Neural progenitor cell (in vitro differentiated cells): ENCODE measurements around the gene SUMO2. TPM values are rescaled to one million over a fixed set of nuclear protein-coding genes. Genes with fewer than 3 reads are reported as not detected.

Experiments
- DNase-seq: peaks from one replicate; pipeline ENCODE4 v3.0.0-alpha.2; 2016; ENCODE audit warnings: low spot score
- H2AFZ ChIP-seq: fragments of 200-600 bp; sonication (generic); replicated peaks from 2 replicates; pipeline ENCODE4 v1.6.1; 2016; ENCODE audit warnings: antibody characterized with exemption
- H3F3A ChIP-seq: fragments of 200-600 bp; sonication (generic); 2 replicates; pipeline ENCODE4 v1.6.1; 2016; ENCODE audit warnings: antibody characterized with exemption, low read depth
- H3K27ac ChIP-seq: fragments of 200-600 bp; sonication (generic); 2 replicates; pipeline ENCODE4 v1.5.1; 2016; ENCODE audit warnings: mild to moderate bottlenecking
- H3K27me3 ChIP-seq: fragments of 200-600 bp; sonication (generic); 2 replicates; pipeline ENCODE4 v1.6.1; 2016; ENCODE audit warnings: mild to moderate bottlenecking, moderate library complexity
- H3K36me3 ChIP-seq: fragments of 200-600 bp; sonication (generic); 2 replicates; pipeline ENCODE4 v1.5.1; 2016
- H3K4me1 ChIP-seq: fragments of 200-600 bp; sonication (generic); 2 replicates; pipeline ENCODE4 v1.6.1; 2016; ENCODE audit warnings: mixed run types
- H3K4me2 ChIP-seq: fragments of 200-600 bp; sonication (generic); 2 replicates; pipeline ENCODE4 v1.6.1; 2016
- H3K4me3 ChIP-seq: fragments of 200-600 bp; sonication (generic); 2 replicates; pipeline ENCODE4 v1.5.1; 2016
- H3K79me2 ChIP-seq: fragments of 200-600 bp; sonication (generic); 2 replicates; pipeline ENCODE4 v1.6.1; 2016; ENCODE audit warnings: low read depth
- H3K9ac ChIP-seq: fragments of 200-600 bp; sonication (generic); 2 replicates; pipeline ENCODE4 v1.6.1; 2016
- H3K9me3 ChIP-seq: fragments of 200-600 bp; sonication (generic); 2 replicates; pipeline ENCODE4 v1.5.1; 2016; ENCODE audit warnings: low read depth
- H4K20me1 ChIP-seq: fragments of 200-600 bp; sonication (generic); 2 replicates; pipeline ENCODE4 v1.6.1; 2016; ENCODE audit warnings: low read depth
- H3K27ac Mint-ChIP-seq: 3 replicates; pipeline ENCODE4 v1.8.0; 2021; ENCODE audit warnings: mixed read lengths
- H3K27me3 Mint-ChIP-seq: 2 replicates; pipeline ENCODE4 v1.8.0; 2022; ENCODE audit warnings: low read depth, mild to moderate bottlenecking, inconsistent platforms, moderate library complexity, mixed read lengths; ENCODE audit not compliant: insufficient read depth
- H3K36me3 Mint-ChIP-seq: 3 replicates; pipeline ENCODE4 v1.8.0; 2021; ENCODE audit warnings: mixed read lengths
- H3K4me1 Mint-ChIP-seq: 3 replicates; pipeline ENCODE4 v1.8.0; 2021; ENCODE audit warnings: mixed read lengths
- H3K4me3 Mint-ChIP-seq: 3 replicates; pipeline ENCODE4 v1.8.0; 2021; ENCODE audit warnings: mild to moderate bottlenecking, moderate library complexity, mixed read lengths
- H3K9me3 Mint-ChIP-seq: 3 replicates; pipeline ENCODE4 v1.8.0; 2020; ENCODE audit warnings: mixed read lengths
- EZH2 ChIP-seq: fragments of 200-600 bp; sonication (generic); IDR thresholded peaks from 2 replicates; pipeline ENCODE4 v1.6.1; 2017; ENCODE audit warnings: antibody characterized with exemption, mild to moderate bottlenecking, moderate library complexity
- EZH2phosphoT487 ChIP-seq: fragments of 200-600 bp; sonication (generic); IDR thresholded peaks from 2 replicates; pipeline ENCODE4 v1.6.1; 2017; ENCODE audit warnings: antibody characterized with exemption
- total RNA-seq: library from RNA; depleted of rRNA; stranded (reverse); fragments of >200 nt; gene quantifications from 2 replicates; pipeline ENCODE4 v1.2.3, GENCODE V29; 2015; ENCODE audit warnings: low replicate concordance
- TF ChIP-seq, protein P1 (sequence below): fragments of 200-600 bp; sonication (generic); IDR thresholded peaks from 2 replicates; pipeline ENCODE4 v1.5.1; 2017; ENCODE audit warnings: antibody characterized with exemption, mild to moderate bottlenecking

SUMO2 gene
- total RNA-seq, 1 donor from 2014 or later = 372 TPM

DNA sequence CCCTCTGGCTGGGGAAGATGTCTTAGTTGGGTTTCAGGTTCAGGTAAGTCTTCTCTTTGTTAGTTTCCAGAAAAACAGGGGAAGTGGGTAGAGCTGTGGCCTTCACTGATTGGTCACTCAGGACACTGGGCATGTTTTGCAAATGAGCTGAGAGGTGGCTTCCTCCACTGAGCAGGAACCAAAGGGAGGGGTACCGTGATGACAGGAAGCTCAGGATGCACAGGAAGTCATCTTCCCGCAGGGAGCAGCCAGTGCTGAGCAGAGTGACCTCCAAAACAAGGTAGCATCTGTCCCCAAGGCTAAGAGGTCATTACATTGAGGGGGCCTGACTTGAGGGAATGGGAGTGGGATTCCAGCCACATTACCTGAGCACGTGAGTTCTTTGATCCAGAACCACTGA is 56.8 kb downstream of the SUMO2 start:
- no peaks in the 10 kb centered on the region for H3K36me3 ChIP-seq
- H3K9me3 Mint-ChIP-seq = no peaks in the 10 kb centered on the region
- no peaks in the 10 kb centered on the region for H3K27me3 ChIP-seq
- no peak overlapping the region for H3K4me2 ChIP-seq
- peaks cover 27% of the 10 kb centered on the region for H3F3A ChIP-seq
- H4K20me1 ChIP-seq = peaks cover 16% of the 10 kb centered on the region
- no peak for DNase-seq
- peaks cover 7% of the 10 kb centered on the region for H3K4me1 ChIP-seq
- H3K9me3 ChIP-seq = no peaks in the 10 kb centered on the region
- no peak overlapping the region for H3K27ac ChIP-seq
- peaks cover 3% of the 10 kb centered on the region for H3K27me3 Mint-ChIP-seq
- peaks cover 9% of the 10 kb centered on the region for H3K4me1 Mint-ChIP-seq
- H3K79me2 ChIP-seq = peaks cover 17% of the 10 kb centered on the region
- no peak overlapping the region for H3K9ac ChIP-seq
- H3K4me3 Mint-ChIP-seq = no peak overlapping the region
- no peak overlapping the region for H3K4me3 ChIP-seq
- no peak overlapping the region for H2AFZ ChIP-seq
- no peak overlapping the region for H3K27ac Mint-ChIP-seq
- H3K36me3 Mint-ChIP-seq = peaks cover 10% of the 10 kb centered on the region
- TF ChIP-seq, protein P1, sequence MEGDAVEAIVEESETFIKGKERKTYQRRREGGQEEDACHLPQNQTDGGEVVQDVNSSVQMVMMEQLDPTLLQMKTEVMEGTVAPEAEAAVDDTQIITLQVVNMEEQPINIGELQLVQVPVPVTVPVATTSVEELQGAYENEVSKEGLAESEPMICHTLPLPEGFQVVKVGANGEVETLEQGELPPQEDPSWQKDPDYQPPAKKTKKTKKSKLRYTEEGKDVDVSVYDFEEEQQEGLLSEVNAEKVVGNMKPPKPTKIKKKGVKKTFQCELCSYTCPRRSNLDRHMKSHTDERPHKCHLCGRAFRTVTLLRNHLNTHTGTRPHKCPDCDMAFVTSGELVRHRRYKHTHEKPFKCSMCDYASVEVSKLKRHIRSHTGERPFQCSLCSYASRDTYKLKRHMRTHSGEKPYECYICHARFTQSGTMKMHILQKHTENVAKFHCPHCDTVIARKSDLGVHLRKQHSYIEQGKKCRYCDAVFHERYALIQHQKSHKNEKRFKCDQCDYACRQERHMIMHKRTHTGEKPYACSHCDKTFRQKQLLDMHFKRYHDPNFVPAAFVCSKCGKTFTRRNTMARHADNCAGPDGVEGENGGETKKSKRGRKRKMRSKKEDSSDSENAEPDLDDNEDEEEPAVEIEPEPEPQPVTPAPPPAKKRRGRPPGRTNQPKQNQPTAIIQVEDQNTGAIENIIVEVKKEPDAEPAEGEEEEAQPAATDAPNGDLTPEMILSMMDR = no peak
- TF ChIP-seq EZH2 (no peak), EZH2phosphoT487 (no peak)

DNA sequence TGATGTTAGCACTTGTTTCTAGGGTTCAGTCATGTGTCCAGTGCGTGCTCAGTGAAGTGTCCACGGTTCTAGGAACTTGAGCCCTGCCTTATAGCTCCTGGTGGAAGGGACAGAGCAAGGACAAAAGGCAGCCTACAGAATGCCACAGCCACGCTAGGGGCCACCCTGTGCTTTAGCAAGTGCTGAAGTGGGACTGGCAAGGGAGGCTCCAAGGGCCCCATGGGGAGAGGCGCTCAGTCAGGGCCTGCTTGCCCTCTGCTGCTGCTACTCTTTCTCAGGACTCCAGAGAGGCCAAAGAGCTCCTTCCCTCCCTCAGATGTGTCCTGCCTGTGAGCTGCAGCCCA is 58.0 kb downstream of the SUMO2 start:
- H3K4me2 ChIP-seq = no peak overlapping the region
- H3K36me3 Mint-ChIP-seq = peaks cover 12% of the 10 kb centered on the region

DNA sequence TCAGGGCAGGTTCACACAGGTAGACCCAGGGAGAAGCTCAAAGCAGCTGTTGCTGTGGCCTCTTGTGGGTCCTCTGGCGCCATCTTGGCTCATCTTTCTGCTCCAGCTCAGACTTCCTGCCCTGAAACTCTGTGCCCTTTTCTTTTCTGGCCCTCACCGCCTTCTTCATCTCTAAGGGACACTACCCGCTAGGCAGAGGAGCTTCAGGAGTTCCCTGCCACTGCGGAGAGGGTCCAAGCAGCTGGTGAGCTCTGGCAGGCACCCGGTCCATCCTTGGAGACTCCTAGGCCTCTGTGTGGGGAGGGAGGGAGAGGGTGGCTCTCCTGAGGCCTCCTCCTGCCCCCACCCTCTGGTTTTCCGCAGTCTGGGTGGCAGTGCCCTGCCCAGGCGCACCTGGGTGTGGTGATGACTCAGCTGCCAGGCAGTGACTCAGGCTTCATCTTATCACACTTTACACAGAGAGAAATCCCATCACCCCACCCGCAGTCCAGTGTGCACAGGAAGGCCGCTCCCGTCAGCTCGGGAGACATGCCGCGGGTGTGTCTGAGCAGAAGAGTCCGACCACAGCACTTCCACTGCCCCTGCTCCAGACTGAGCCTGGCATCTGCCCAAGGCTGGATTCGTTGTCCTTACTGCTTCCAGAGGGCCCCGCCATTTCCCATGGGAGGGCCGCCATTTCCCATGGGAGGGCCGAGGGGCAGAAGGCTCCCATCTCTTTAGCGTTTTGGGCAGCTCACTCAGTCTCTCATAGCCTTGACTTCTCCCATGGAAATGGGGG is 58.5 kb downstream of the SUMO2 start:
- DNase-seq = no peak
- Mint-ChIP-seq H3K4me3 (no peak overlapping the region), H3K36me3 (peaks cover 10% of the 10 kb centered on the region), H3K9me3 (no peaks in the 10 kb centered on the region), H3K4me1 (no peaks in the 10 kb centered on the region), H3K27me3 (peaks cover 3% of the 10 kb centered on the region), H3K27ac (no peak overlapping the region)
- Histone ChIP-seq H3K9ac (no peak overlapping the region), H3K79me2 (peaks cover under 1% of the 10 kb centered on the region), H3K4me2 (no peak overlapping the region), H3K4me3 (no peak overlapping the region), H3F3A (peaks cover 10% of the 10 kb centered on the region), H3K27me3 (no peaks in the 10 kb centered on the region), H3K9me3 (no peaks in the 10 kb centered on the region), H3K4me1 (no peaks in the 10 kb centered on the region), H3K27ac (no peak overlapping the region), H2AFZ (no peak overlapping the region), H4K20me1 (peaks cover under 1% of the 10 kb centered on the region), H3K36me3 (no peaks in the 10 kb centered on the region)
- TF ChIP-seq EZH2 = no peak
- TF ChIP-seq, protein P1 = no peak
- TF ChIP-seq EZH2phosphoT487 = no peak

More for the DNA sequence above, 58.0 kb downstream of the SUMO2 start:
- Histone ChIP-seq H3K4me1 (no peaks in the 10 kb centered on the region), H3K27me3 (no peaks in the 10 kb centered on the region), H3K9me3 (no peaks in the 10 kb centered on the region), H3K79me2 (peaks cover 6% of the 10 kb centered on the region), H3K36me3 (no peaks in the 10 kb centered on the region), H2AFZ (no peak overlapping the region), H4K20me1 (peaks cover 6% of the 10 kb centered on the region), H3K27ac (no peak overlapping the region), H3F3A (peaks cover 15% of the 10 kb centered on the region), H3K9ac (no peak overlapping the region), H3K4me3 (no peak overlapping the region)
- no peaks in the 10 kb centered on the region for H3K9me3 Mint-ChIP-seq
- H3K27me3 Mint-ChIP-seq = peaks cover 3% of the 10 kb centered on the region
- TF ChIP-seq EZH2 (no peak), EZH2phosphoT487 (no peak)
- TF ChIP-seq, protein P1 = no peak
- H3K4me1 Mint-ChIP-seq = peaks cover 3% of the 10 kb centered on the region
- no peak overlapping the region for H3K4me3 Mint-ChIP-seq
- no peak for DNase-seq
- no peak overlapping the region for H3K27ac Mint-ChIP-seq
